Measurements from ENCODE around the gene NME7.

Gene NME7

DNA sequence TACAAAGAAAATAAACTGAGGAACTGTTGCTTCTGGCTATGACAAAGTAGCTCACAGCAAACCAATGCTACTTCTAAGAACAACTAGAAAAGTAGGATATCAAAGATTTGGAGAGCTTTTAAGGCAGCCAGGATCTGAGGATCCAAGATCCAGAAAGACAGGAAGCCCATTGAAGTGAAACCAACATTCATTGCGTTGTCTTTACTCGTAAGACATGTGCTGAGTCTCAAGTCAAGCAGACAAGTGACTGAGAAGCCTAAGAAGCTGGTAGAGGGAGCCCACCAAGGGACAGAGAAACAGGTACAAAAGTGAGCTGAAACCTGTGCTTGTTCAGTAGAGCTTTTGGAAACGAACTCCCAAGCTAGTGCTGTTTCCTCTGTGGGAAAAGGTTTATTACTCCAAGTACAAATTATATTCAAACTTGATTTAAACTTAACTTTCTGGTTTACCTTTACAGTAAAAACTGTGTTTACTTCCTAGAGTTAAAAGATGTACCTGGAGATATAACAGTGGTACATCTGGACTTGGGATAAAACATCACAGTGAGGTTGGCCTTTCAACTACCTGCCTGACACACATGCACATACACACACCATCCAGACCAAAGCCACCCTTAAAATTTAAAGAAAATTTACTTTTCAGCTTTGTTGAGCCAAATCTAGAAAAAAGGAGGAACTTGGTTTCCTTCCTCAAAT, 41.2 kb downstream of the NME7 start:
- ChIA-PET CTCF (interaction anchor here (0.6 kb wide), 2 partner anchors 35 to 381 kb away, joined by 3 read pairs; no protein-coding TSS in a partner anchor), POLR2A (no interaction called here)
- H3K4me3 ChIP-seq (ENCODE audit: low read depth, low read length) = no peak overlapping the region
- H3K36me3 ChIP-seq (ENCODE audit: control insufficient read depth in 2 of 2, insufficient read depth in 1 of 2, low read length in 2 of 2) = no peaks in the 10 kb centered on the region
- no peak overlapping the region for H3K27ac ChIP-seq (ENCODE audit: extremely low read depth, low read depth, low read length)
- no peaks in the 10 kb centered on the region for H3K9me3 ChIP-seq (ENCODE audit: control insufficient read depth, insufficient read depth, low read depth, low read length)
- no peaks in the 10 kb centered on the region for H3K4me1 ChIP-seq (ENCODE audit: control insufficient read depth, insufficient read depth, low read length)
- TF ChIP-seq ZNF585B (tag by site-specific recombination; IDR thresholded peaks at IDR 0.05) (no peak), MEIS1 (CRISPR knock-in tag; IDR thresholded peaks at IDR 0.05; ENCODE audit: borderline replicate concordance) (no peak), HOXA7 (CRISPR knock-in tag; IDR thresholded peaks at IDR 0.05; ENCODE audit: borderline replicate concordance) (no peak), ZFP69B (tag by site-specific recombination; IDR thresholded peaks at IDR 0.05) (no peak)
- TF ChIP-seq, protein P1, sequence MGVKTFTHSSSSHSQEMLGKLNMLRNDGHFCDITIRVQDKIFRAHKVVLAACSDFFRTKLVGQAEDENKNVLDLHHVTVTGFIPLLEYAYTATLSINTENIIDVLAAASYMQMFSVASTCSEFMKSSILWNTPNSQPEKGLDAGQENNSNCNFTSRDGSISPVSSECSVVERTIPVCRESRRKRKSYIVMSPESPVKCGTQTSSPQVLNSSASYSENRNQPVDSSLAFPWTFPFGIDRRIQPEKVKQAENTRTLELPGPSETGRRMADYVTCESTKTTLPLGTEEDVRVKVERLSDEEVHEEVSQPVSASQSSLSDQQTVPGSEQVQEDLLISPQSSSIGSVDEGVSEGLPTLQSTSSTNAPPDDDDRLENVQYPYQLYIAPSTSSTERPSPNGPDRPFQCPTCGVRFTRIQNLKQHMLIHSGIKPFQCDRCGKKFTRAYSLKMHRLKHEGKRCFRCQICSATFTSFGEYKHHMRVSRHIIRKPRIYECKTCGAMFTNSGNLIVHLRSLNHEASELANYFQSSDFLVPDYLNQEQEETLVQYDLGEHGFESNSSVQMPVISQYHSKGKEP (tag by site-specific recombination; IDR thresholded peaks at IDR 0.05) = no peak

DNA sequence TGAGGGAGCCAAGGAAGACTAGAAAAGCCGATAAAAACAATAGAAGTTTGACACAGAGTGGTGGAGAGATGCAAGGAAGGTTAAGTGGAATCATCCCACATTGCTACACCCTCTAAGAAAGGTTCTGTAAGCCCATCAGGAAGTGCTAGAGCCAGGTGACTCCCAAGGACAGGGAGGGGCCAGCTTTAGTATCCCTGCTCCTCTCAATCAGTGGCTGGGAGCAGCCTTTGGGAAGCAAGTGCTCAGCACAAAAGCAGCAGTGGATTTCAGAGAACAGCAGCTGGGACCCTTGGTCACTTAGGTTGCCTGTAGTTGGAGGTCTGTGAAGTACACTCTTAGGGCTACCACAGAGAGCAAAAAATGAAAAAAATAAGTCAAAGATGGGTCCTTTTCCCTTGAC, 42.5 kb downstream of the NME7 start:
- CTCF ChIA-PET = no interaction called here

DNA sequence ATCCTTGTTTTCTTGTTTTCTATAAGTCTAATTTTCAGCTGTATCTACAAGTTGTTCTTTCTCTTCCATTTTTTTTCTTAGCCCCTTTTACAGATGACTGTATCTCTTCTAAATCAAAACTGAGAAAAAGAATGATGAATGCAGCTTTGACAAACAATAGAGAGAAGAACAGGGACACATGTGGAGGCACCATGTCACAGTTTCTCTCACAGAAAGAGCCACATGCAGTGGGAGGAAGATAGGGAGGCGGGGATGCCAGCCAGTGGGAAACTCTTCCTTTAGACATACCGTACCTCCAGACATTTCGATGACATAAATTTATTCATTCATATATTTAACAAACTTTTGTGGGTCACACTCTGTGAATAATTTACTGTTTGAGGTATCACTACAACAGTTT, 45.5 kb downstream of the NME7 start:
- no peaks in the 10 kb centered on the region for H3K4me1 ChIP-seq (ENCODE audit: control insufficient read depth, insufficient read depth, low read length)
- ChIA-PET CTCF (interaction anchor here (0.6 to 0.8 kb wide), 2 partner anchors 10 to 26 kb away, joined by 3 to 4 read pairs; no protein-coding TSS in a partner anchor), POLR2A (no interaction called here)
- H3K9me3 ChIP-seq (ENCODE audit: control insufficient read depth, insufficient read depth, low read depth, low read length) = no peaks in the 10 kb centered on the region
- no peak overlapping the region for H3K4me3 ChIP-seq (ENCODE audit: low read depth, low read length)
- H3K27ac ChIP-seq (ENCODE audit: extremely low read depth, low read depth, low read length) = no peak overlapping the region
- H3K36me3 ChIP-seq (ENCODE audit: control insufficient read depth in 2 of 2, insufficient read depth in 1 of 2, low read length in 2 of 2) = no peaks in the 10 kb centered on the region
- no peak for TF ChIP-seq ZNF530 (tag by site-specific recombination; IDR thresholded peaks at IDR 0.05; ENCODE audit: low read depth)
- TF ChIP-seq GLIS1 (tag by site-specific recombination; IDR thresholded peaks at IDR 0.05) = no peak
- TF ChIP-seq SCRT1 (tag by site-specific recombination; IDR thresholded peaks at IDR 0.05; ENCODE audit: borderline replicate concordance) = no peak
- TF ChIP-seq ZNF211 (tag by site-specific recombination; IDR thresholded peaks at IDR 0.05; ENCODE audit: low read depth) = no peak
- no peak for TF ChIP-seq ZBTB20 (tag by site-specific recombination; IDR thresholded peaks at IDR 0.05)
- no peak for TF ChIP-seq ZNF24 (tag by site-specific recombination; IDR thresholded peaks at IDR 0.05)
- no peak for TF ChIP-seq BCL11A (tag by site-specific recombination; IDR thresholded peaks at IDR 0.05; ENCODE audit: low read depth)
- TF ChIP-seq ZNF37A (tag by site-specific recombination; IDR thresholded peaks at IDR 0.05) = no peak
- TF ChIP-seq ZNF248 (tag by site-specific recombination; IDR thresholded peaks at IDR 0.05) = no peak

More for the DNA sequence above, 42.5 kb downstream of the NME7 start:
- Histone ChIP-seq H3K4me3 (ENCODE audit: low read depth, low read length) (no peak overlapping the region), H3K9me3 (ENCODE audit: control insufficient read depth, insufficient read depth, low read depth, low read length) (no peaks in the 10 kb centered on the region), H3K27ac (ENCODE audit: extremely low read depth, low read depth, low read length) (no peak overlapping the region), H3K36me3 (ENCODE audit: control insufficient read depth in 2 of 2, insufficient read depth in 1 of 2, low read length in 2 of 2) (no peaks in the 10 kb centered on the region), H3K4me1 (ENCODE audit: control insufficient read depth, insufficient read depth, low read length) (no peaks in the 10 kb centered on the region)
- TF ChIP-seq, protein P2, sequence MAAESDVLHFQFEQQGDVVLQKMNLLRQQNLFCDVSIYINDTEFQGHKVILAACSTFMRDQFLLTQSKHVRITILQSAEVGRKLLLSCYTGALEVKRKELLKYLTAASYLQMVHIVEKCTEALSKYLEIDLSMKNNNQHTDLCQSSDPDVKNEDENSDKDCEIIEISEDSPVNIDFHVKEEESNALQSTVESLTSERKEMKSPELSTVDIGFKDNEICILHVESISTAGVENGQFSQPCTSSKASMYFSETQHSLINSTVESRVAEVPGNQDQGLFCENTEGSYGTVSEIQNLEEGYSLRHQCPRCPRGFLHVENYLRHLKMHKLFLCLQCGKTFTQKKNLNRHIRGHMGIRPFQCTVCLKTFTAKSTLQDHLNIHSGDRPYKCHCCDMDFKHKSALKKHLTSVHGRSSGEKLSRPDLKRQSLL (tag by site-specific recombination; IDR thresholded peaks at IDR 0.05) = 0 out of 2 replicates have a peak, but pooled peaks have one; percentile 10
- TF ChIP-seq, protein P3, sequence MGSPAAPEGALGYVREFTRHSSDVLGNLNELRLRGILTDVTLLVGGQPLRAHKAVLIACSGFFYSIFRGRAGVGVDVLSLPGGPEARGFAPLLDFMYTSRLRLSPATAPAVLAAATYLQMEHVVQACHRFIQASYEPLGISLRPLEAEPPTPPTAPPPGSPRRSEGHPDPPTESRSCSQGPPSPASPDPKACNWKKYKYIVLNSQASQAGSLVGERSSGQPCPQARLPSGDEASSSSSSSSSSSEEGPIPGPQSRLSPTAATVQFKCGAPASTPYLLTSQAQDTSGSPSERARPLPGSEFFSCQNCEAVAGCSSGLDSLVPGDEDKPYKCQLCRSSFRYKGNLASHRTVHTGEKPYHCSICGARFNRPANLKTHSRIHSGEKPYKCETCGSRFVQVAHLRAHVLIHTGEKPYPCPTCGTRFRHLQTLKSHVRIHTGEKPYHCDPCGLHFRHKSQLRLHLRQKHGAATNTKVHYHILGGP (tag by site-specific recombination; IDR thresholded peaks at IDR 0.05) = no peak
- POLR2A ChIA-PET = no interaction called here

All from HEK293 (cell line).